GM18502 (cell line): ENCODE measurements around the gene RETREG2.
A peak's percentile ranks its signal among the peaks of the same experiment; 100 is the strongest.

Source experiments
- ATAC-seq: cut with Tn5 transposase; IDR thresholded peaks from one replicate; pipeline ENCODE4 v1.9.1; 2021; ENCODE audit warnings: mild to moderate bottlenecking; ENCODE audit not compliant: unreplicated experiment, poor library complexity

The RETREG2 gene

GRCh38 chr2:219213486-219214071 lies 35.5 kb downstream of the RETREG2 start:
- no peak for ATAC-seq

- ATAC-seq, result no peak
Observed at GRCh38 chr2:219214141-219214540, 36.1 kb downstream of the RETREG2 start.

- ATAC-seq, result no peak
Observed at GRCh38 chr2:219214786-219215185, 36.7 kb downstream of the RETREG2 start.

GRCh38 chr2:219215871-219216534 lies 37.9 kb downstream of the RETREG2 start:
- ATAC-seq, result no peak

GRCh38 chr2:219216535-219216915 lies 38.5 kb downstream of the RETREG2 start:
- ATAC-seq, result no peak

GRCh38 chr2:219218217-219218731 lies 40.2 kb downstream of the RETREG2 start:
- ATAC-seq, result peak; percentile 33

GRCh38 chr2:219218732-219219701 lies 40.9 kb downstream of the RETREG2 start, which contains the start of gene ABCB6:
Gene ABCB6 (minus strand): TSS chr2:219218958. CDS start chr2:219218673, 285 bp downstream.
- peak; percentile 82 for ATAC-seq

- no peak for ATAC-seq
Observed at GRCh38 chr2:219219784-219220532, 41.9 kb downstream of the RETREG2 start.

GRCh38 chr2:219220652-219221402 lies 42.8 kb downstream of the RETREG2 start:
- no peak for ATAC-seq

- ATAC-seq, result no peak
Observed at GRCh38 chr2:219221957-219222518, 44.0 kb downstream of the RETREG2 start.

GRCh38 chr2:219223831-219224610 lies 45.9 kb downstream of the RETREG2 start:
- no peak for ATAC-seq

GRCh38 chr2:219225350-219225749 lies 47.3 kb downstream of the RETREG2 start:
- no peak for ATAC-seq

GRCh38 chr2:219228041-219228910 lies 50.2 kb downstream of the RETREG2 start:
- no peak for ATAC-seq

GRCh38 chr2:219228911-219229304 lies 50.8 kb downstream of the RETREG2 start:
- no peak for ATAC-seq

- ATAC-seq, result peak; percentile 97
Observed at GRCh38 chr2:219229305-219230058, 51.4 kb downstream of the RETREG2 start, which contains the start of the genes ANKZF1 and ATG9A. Gene ANKZF1 (plus strand): TSS chr2:219229806. CDS start chr2:219230258, 452 bp downstream. Gene ATG9A (minus strand): TSS chr2:219229636. CDS start chr2:219228024, 1,612 bp downstream.

- peak; percentile 24 for ATAC-seq
Observed at GRCh38 chr2:219230059-219230540, 52.0 kb downstream of the RETREG2 start.
